Left colon (tissue), 2 donors: Measurements from ENCODE around the gene CLIP3. TPM values are rescaled to one million over a fixed set of nuclear protein-coding genes. Genes with fewer than 3 reads are reported as not detected.
"Not testable (repeated sequence)": the region's sequence is repeated elsewhere in the genome, so short reads cannot be mapped to it uniquely, and the experiment has no call there.

ENCODE experiments used
- ATAC-seq: fragments of 200-7000 bp; cut with Tn5 transposase; one replicate; pipeline ENCODE4 v1.9.1; 2020; ENCODE audit warnings: mild to moderate bottlenecking, moderate library complexity
- DNase-seq, 2 donors: peaks; one replicate each; pipeline ENCODE4 v3.0.0-alpha.2; 2020
- intact Hi-C, 2 donors: fragments of 100-400 bp; cut with DNase I in 1 of 2; cut with micrococcal nuclease in 1 of 2; formaldehyde crosslinking; loops; one replicate each; pipeline versions ENCODE4 v1.11.2 to v1.14.0; 2022; cut with DNase I, micrococcal nuclease
- total RNA-seq, 2 donors: library from RNA; stranded (reverse); fragmentation: NEBNext Ultra II Directional; extraction: Animal tissue kit (Norgen Biotek cat#: 25700); gene quantifications; one replicate each; pipeline ENCODE4 v1.2.1, GENCODE V29; 2021
- donor health status: DM: no; HTN: no; CAD: no.
- donor health status: DM: yes; HTN: yes; CAD: no.

Gene CLIP3
- total RNA-seq, 2 donors from 2014 or later, result 3.1 to 10.6 TPM

DNA sequence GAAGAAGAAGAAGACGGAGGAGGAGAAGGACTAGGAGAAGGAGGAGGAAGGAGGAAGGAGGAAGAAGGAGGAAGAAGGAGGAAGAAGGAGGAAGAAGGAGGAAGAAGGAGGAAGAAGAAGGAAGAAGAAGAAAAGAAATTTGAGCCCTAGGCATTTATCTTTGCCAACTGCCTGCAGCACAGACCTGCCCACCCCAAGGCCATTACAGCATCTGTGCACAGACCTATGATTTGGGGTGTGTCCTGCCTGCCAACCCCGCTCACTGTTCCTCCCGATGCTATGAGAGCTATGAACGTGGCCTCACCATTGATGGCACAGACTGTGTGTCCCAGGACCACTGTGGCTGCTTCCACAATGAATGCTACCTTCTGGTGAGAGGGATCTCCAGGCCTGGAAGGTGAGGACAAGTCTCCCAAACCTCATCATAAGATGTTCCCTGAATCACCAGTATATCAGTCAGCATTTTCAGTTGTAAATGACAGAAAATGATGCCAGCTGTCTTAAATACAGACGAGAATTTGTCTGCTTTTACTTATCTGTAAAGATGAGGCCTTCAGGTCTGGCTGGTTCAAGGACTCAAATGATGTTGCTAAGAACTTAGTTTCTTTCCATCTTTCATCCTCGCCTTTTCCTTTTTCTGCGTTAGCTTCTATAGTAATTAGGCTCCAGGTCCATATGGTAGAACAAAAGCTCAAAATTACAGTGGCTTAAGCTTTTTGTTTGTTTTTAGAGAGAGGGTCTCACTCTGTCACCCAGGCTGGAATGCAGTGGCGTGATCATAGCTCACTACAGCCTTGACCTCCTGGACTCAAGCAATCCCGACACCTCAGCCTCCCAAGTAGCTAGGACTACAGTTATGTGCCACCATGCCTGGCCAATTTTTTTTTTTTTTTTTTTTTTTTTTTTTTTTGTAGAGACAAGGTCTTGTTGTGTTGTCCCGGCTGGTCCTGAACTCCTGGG lies 41.6 kb downstream of the CLIP3 start:
- ATAC-seq (no peak), DNase-seq (no peak)
- intact Hi-C loops, result no loop called here

DNA sequence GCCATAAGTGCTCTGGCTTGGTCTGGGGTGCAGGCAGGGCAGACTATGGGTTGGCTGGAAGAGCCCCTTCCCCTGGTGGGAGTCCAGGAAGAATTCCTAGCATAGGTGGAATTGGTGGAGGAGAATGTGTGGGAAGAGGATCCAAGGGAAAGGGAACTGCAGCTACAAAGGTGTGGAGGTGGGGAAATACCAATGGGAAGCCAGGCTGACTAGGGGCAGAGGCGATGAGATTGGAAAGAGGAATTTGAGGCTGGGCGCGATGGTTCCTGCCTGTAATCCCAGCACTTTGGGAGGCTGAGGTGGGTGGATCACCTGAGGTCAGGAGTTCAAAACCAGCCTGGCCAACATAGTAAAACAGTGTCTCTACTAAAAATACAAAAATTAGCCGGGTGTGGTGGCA lies 42.5 kb downstream of the CLIP3 start:
- DNase-seq (no peak), ATAC-seq (no peak)
- intact Hi-C loops, result no loop called here

DNA sequence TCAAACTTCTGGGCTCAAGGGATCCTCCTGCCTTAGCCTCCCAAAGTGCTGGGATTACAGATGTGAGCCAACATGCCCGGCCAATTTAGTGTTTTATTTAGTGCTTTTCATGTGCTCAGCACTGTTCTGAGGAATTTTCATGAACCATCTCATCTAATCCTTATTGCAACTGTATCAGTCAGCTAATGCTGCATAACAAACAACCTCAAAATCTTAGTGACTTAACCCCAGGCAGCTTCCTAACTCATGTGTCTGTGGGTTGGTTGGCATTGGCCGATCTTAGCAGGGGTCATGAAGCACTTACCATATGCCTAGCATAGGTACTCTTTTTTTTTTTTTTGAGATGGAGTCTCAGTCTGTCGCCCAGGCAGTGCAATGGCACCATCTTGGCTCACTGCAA lies 43.8 kb downstream of the CLIP3 start:
- DNase-seq (no peak), ATAC-seq (no peak)
- intact Hi-C loops, result no loop called here

GRCh38 chr19:35987571-35987896 lies 45.1 kb downstream of the CLIP3 start:
- intact Hi-C loops, result no loop called here
- ATAC-seq, result no peak
- no peak for DNase-seq

- peak; percentile 34 for ATAC-seq
- peak; percentile 35 to 50 for DNase-seq
- intact Hi-C loops, result no loop called here
Measured at GRCh38 chr19:35986664-35987570, 45.8 kb downstream of the CLIP3 start.

- ATAC-seq, result no peak
- no peak for DNase-seq
- intact Hi-C loops, result no loop called here
Measured at GRCh38 chr19:35986111-35986510, 46.6 kb downstream of the CLIP3 start.

DNA sequence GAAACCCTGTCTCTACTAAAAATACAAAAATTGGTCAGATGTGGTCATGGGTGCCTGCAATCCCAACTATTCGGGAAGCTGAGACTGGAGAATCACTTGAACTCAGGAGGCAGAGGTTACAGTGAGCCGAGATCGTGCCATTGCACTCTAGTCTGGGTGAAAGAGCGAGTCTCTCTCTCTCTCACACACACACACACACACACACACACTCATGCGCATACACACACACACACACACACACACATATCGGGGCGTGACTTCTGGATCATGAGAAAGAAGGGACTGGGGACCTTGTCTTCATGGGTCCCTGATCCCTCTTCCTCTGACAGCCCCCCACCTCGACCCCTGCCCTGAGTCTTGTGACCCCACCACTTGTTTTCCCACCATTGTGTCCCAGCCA lies 49.5 kb downstream of the CLIP3 start:
- no peak for ATAC-seq
- intact Hi-C loops, result no loop called here

GRCh38 chr19:35980997-35981396 lies 51.7 kb downstream of the CLIP3 start:
- intact Hi-C loops, ATAC-seq: not testable (repeated sequence)

More for the DNA sequence above, 49.5 kb downstream of the CLIP3 start:
- no peak for DNase-seq

GRCh38 chr19:35978832-35979365 lies 53.8 kb downstream of the CLIP3 start:
- intact Hi-C loops, result no loop called here
- no peak for ATAC-seq
- no peak for DNase-seq

More at GRCh38 chr19:35980997-35981396, 51.7 kb downstream of the CLIP3 start:
- not testable (repeated sequence) for DNase-seq

DNA sequence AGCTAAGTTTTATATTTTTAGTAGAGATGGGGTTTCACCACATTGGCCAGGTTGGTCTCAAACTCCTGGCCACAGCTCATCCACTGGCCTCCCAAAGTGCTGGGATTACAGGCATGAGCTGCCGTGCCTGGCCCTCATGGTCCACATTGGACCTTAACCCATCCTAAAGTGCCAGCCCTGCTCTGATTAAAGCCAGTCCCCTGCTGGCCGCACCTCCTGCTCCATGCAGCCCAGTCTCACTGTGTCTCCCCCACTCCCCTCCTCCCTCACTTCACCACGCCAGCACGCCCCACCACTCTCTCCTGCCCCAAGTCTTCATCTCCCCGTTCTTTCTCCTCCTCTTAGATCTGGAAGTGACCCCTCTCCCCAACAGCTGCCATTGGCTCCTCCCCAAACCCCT lies 54.4 kb downstream of the CLIP3 start:
- intact Hi-C loops, result no loop called here
- ATAC-seq (no peak), DNase-seq (no peak)

DNA sequence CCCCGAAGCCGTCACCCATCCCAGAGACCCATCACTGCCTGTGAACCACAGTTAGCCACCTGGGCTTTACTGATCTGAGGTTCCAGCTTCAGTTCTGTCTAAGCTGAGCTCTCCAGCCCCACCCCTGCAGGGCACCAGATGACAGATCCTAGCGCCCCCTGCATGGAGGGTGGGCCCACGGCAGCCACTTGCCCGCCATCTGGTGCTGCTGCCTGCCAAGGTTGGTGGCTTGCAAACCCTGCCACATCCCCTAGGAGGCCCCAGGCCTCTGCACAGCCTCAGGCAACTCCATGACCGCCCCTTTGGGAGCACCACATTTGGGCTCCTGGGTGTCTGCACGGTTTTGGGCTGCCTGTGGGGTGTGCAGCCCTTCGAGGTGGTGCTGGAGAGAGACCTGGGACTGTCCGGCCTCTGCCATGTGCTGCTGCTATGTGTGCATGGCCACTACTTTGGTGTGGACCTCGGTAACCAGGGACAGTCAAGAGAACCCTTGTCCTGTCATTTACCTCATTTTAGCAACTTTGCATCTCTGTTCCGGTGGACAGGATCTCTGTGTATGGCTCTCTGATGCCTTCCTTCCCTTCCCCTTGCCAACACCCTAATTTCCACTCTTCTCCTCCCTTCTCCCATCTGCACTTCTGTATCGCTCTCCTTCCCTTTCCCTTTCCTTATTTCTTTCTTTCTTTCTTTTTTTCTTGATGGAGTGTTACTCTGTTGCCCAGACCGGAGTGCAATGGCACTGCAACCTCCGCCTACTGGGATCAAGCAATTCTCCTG lies 55.0 kb downstream of the CLIP3 start:
- ATAC-seq (no peak), DNase-seq (no peak)
- intact Hi-C loops, result no loop called here

DNA sequence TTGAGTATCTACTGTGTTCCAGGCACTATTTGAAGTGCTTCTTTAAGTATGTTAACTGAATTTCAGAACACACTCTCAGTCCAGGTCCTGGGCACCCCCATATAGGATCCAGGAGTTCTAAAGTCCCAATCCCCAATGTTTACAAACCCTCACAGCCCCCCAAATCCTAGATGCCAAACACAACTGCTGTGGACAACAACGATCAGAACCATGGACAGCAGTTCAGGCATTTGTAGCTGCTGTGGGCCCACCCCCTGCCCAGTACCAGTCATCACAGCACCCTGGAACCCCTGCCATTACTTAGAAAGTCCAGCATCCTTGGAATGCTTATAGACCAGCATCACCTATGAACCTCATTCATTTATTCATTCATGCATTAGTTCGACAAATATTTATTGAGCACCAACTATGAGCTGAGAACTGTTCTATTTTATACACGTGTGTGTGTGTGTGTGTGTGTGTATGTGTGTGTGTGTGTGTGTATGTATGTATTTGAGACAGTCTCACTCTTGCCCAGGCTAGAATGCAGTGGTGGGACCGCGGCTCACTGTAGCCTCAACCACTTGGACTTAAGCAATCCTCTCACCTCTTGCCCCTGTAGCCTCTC lies 57.0 kb downstream of the CLIP3 start:
- ATAC-seq, result no peak
- intact Hi-C loops, result no loop called here

GRCh38 chr19:35973487-35973886 lies 59.2 kb downstream of the CLIP3 start:
- intact Hi-C loops, result no loop called here
- no peak for DNase-seq
- ATAC-seq, result no peak

More for the DNA sequence above, 57.0 kb downstream of the CLIP3 start:
- DNase-seq, result no peak

DNA sequence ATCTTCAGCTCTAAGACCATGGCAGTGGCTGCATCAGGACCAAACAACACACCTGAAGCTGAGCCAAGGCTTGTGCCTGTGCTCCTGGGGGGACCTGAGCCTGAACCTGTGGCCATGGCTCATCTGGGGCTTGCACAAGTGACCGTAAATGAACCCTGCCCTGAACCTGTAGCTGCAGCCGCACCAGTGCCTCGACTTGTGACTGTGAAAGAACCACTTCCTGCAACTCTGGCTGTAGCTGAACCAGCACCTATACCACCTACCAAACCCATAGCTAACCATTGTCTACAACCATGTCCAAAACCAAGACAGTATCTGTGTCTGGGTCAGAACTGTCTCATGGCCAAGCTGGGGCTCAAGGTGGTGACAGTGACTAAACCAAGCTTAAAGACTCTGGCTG lies 65.9 kb downstream of the CLIP3 start:
- intact Hi-C loops, result no loop called here

More for the DNA sequence above, 65.9 kb downstream of the CLIP3 start:
- ATAC-seq (no peak), DNase-seq (no peak)
